Stimulated activated CD4-positive, alpha-beta T cell treated with anti-CD3 and anti-CD28 coated beads, TNF-alpha, amount 100 ng/mL, for 24 hours (primary cell): ENCODE data around the gene DGKB.
"Not testable (repeated sequence)": the region's sequence is repeated elsewhere in the genome, so short reads cannot be mapped to it uniquely, and the experiment has no call there.

Experiments
- DNase-seq, 3 experiments: peaks; one replicate each; pipeline ENCODE4 v3.0.0-alpha.2; 2020; ENCODE audit warnings: low read depth in 3 of 3

DGKB gene

DNA sequence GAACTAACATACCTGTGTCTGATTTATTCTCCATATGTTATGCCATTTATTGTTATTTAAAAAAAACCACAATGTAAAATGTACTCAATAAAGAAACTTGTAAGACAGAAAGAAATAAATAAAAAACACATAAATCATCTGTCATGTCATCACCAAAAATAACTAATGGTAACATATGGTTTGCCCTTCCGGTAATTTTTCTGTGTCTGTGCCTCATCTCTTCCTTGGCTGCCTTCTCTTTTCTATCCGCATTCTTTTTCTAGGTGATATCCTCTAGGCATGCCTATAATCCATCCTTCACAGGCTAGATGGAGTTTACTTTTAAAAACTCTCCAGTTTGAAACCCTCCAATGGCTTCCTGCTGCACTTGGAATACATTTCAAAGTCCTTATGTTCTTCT lies 609.1 kb downstream of the DGKB start:
- DNase-seq: no peak

DNA sequence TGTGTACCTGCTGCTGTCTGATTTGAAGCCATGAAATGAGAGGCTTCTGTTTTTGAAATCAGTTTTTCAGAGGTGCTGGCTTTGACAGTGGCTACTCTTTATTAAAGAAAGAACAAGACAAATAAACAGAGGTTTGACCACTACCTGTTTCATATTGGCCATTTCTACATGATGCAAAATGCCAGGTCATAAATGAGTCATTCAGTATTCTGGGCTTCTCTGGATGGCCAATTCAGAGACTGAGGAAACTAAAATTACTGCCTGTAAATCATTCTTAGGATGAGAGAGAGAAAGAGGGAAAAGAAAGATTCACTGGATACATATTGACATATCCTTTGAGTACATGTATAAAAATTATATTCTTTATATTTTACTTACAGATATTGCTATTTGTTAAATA lies 609.8 kb downstream of the DGKB start:
- no peak for DNase-seq

DNA sequence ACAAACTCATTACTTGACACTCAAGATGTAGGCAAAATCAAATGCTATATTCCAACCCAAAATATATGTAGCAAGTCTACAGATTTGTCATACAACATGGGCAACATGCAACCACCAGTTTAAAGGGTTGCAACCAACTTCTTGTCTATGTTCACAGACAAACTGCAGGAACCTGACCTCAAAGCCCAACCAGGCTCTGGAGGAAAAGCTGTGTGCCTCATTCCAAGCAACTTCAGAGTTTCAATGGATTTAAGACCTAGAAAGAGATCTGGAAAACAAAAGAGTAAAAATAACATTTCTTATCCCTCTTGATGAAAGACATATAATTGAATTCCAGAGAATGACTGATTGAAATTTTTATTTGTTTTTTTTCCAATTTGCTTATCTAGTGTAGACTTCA lies 612.6 kb downstream of the DGKB start:
- DNase-seq: no peak

DNA sequence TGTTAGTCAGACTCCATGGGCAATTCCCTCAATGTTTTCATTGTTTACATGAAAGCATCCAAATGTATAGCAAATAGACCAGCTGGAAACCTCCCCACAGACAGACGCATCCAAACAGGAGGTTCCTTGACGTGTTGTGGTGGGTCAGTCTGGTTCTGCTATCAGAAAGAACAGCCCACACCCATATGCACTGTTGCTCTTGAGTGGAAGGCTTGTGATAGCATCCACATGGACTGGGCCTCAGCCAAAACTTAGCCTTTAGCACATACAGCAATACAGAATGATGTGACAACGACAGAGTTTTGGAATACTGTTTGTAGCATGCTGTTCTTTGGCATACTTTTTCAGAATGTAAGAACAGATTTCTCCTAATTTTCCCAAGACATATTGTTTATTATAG lies 613.9 kb downstream of the DGKB start:
- no peak for DNase-seq

DNA sequence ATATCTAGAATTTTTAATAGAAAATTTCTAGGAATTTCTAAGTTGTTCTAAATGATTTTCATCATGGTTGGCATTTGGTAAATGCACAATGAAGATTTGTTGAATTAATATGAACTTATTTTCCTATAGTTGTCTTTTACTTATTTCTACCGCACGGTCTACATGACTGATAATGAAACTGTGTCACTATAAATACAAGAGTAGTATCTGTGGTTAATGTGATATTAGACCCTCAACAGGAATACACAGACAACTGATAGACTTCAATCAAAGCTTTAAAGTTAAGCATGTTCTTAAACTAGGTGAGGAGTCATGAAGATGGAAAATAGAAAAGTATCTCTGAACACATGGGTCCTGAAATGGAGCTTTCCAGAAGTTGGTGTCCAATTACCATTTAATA lies 615.2 kb downstream of the DGKB start:
- DNase-seq: no peak

DNA sequence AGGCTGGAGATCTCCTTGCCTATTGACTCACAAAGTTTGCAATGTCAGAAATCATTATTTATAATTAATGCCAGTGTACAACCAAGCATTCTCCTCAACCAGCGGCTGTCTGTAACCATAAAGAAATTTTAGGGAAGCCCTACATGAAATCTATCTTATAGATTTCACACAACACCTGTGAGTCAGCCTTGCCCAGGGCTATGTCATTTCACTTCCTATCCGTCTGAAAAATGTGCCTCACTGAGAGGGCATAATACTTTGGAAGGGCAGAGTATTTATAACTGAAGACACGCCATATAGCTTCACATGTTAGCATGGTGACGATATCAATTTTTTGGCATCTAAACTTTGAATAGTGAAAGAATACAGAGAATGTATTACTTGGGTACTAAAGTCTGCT lies 616.5 kb downstream of the DGKB start:
- DNase-seq: no peak

DNA sequence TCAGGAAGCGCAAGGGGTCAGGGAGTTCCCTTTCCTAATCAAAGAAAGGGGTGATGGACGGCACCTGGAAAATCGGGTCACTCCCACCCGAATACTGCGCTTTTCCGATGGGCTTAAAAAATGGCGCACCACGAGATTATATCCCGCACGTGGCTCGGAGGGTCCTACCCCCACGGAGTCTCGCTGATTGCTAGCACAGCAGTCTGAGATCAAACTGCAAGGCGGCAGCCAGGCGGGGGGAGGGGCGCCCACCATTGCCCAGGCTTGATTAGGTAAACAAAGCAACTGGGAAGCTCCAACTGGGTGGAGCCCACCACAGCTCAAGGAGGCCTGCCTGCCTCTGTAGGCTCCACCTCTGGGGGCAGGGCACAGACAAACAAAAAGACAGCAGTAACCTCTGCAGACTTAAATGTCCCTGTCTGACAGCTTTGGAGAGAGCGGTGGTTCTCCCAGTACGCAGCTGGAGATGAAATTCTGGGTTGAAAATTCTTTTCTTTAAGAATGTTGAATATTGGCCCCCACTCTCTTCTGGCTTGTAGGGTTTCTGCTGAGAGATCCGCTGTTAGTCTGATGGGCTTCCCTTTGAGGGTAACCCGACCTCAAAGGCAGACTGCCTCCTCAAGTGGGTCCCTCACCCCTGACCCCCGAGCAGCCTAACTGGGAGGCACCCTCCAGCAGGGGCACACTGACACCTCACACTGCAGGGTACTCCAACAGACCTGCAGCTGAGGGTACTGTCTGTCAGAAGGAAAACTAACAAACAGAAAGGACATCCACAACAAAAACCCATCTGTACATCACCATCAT lies 623.3 kb downstream of the DGKB start:
- DNase-seq: not testable (repeated sequence)

DNA sequence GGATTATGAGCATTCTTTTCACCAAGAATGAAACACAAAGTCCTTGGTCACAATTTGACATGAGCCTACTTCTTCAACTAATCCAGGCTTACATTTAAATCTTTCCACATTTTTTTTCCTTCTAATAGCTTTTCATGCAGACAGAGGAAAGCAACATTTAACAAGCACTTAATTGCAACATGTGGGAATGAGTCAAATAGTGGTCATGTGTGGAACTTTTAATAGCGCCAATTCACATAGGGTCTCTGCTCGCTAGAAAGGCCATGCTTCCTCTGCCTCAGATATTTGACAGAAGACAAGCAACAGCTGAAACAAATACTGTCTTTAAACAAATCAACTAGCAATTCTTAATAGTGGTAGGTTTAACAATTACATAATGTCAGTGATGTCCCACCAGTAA lies 627.2 kb downstream of the DGKB start:
- DNase-seq: no peak

DNA sequence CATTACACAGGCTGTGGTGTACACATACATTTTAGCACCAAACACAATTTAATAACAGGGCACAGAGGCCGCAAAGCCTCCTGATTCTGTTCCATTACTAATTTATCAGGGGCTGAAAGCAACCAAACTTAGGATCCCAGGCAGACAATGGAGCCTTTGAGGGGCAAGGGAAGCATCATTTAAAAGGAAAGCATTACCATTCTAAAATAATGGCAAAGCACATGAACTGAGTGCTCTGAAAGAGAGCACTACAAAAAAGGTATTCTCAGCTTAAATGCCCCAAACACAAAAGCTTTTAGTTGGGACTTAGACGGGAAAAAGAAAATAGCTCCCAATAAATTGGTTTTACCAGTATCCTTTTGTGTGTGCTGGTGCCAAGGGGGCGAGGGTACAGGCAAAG lies 631.1 kb downstream of the DGKB start:
- DNase-seq: no peak

DNA sequence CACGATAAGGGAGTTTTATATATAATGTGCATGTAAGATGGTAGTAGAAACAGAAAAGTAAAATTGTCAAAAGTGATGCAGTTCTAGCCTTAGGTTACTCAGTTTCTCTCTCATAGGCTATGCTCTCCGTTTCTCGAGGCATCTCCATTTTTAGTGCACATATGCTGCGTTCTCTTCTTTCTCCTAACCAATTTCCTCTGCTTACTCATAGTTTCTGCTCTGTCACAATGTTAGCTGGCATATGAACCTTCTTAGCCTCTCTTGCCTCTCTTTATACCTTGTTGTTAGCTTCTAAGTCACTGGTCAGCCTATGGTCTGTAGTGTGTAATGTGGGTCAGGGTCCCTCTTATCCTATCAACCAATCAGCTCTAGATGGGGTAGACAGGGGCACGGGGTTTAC lies 632.5 kb downstream of the DGKB start:
- DNase-seq: no peak

DNA sequence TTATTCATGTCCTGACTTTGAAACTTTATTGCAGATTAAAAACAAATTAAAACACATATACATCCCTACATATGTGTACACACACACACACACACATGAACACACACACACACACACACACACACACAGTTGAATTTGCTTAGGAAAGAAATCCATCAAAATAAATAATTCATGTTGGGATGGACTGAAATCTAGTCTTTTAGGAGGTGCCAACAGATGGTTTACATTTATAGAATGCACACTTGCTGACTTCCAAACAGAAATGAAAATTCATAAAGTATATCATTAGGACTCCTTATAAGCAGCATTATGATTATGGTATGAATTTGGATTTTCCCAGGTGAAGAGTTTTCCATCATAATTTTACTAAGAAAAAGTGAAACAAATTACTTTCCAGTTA lies 642.5 kb downstream of the DGKB start:
- DNase-seq: no peak

DNA sequence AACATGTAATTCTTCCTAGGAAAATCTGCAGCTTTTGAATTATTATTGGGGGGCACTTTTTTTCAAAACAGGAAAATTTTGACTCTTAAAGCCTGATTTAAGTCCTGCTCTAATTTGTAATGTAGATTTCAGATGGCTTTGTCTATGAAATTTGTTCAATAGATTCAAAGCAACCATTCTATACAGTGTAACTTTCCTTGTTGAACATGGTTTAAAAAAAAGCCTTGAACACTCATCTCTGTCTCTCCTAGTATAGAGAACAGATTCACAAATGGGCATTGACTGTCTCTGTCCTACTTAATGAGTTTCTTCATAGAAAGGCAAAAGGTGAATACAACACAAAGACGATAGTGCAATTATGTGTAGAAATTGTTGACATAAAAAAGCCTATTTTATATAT lies 643.7 kb downstream of the DGKB start:
- no peak for DNase-seq

DNA sequence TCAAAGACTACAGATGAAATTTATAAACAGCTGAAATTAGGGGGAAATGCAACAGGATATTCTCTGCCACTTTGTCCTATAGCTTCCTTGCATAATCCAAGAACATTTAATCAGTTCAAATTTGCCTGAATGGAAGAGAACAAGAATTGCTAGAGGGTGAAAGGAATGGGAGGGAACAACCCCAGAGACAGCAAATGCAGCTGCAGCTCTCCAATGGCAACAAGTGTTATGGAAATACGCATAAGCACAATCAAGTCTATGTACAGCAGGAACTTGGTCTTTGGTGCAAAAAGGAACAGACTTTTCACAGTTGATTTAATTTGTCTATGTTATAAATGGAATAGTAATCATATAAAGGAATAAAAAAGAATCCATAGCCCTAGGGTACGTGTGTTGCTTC lies 644.1 kb downstream of the DGKB start:
- no peak for DNase-seq

DNA sequence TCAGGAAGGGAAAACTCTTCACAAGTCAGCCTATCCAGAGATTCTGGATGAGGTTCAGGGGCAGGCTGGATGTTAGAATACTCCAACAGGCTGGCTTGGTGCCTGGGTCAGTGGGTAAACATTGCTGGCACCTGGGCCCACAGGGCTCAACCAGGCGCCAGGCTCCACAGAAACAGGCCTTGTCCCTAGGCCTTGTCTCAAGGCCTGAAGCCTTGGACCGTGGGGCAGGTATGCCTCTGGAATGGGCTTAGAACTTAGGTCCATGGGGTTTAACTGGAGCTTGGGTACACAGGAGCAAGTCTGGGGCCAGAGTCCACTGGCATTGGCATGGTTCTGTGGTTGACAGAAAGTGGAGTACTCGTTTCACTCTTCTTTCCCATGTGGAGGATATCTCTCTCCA lies 650.1 kb downstream of the DGKB start:
- DNase-seq: no peak

DNA sequence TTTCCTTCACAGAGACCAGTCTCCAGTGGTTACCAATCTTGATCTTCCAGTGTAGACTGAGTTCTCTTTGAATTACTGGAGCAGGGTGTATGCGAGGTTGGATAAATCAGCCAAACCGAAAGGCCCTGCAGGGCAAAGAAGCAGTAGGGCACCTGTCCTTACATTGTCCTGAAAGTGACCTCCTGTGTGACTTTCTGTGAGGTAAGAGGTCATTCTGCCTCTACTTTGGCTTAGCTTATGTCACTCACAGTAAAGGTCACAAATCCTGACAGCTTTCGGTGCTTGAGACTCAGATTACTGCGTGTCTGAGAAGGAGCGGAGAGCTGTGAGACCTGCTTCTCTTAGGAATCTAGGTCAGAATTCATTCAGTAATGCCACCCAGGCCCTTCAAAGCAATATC lies 660.4 kb downstream of the DGKB start:
- DNase-seq: no peak

DNA sequence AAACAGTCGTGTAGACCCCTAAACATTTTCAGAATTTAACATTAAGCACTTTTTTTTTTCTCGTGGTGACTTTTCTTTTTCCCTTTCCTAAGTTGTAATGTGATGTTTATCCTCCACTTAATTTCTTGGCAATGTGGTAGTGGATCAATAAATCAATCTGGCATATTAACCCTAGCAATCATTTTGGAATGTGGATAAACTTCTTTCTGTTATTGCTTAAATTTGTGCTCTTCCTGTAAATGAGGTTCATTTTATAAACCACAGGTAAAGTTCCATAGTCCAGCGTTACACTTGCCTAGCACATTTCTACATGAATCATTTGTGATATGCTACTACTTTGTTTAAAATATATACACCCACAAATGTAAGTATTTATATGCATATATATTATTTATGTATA lies 665.7 kb downstream of the DGKB start:
- DNase-seq: no peak

DNA sequence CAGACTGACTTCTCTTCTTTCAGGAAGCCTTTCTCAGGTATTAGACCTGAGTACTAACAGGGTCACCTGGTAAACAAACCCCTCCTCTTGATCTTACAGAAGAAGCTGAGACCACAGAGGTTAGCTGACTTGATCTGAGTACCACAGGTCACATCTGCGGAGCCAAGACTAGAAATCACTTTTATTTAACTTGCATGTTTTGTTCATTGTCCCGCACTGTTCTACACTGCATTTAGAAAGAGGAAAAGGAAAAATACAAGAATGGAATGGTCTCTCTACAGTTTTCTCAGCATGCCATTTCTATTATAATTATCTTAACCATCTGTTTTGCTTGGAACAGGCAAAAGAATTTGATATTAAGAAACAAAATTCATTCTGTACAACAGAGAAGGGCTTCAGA lies 667.5 kb downstream of the DGKB start:
- no peak for DNase-seq

DNA sequence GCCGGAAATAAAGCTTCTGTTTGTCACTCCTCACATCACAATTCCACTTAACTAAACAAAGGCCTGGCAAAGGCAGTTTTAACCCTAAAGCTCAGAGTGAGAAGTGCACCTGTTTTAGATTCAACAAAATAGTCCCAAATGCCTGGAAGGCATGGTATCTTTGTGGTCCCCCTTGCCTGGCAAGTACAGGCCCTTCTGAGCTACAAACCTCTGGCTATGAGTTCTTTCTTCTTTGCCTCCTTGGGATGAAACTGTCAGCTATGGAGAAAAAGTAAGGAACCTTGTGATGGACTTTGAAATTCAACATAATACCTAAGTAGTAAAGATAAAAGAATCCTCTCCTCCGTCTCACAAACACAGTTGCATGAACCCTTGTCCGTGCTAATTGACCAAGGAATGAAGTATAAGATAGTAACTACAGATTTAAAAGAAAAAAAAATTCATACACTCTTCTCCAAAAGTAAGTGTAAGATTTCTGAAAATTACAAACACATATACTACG lies 668.6 kb downstream of the DGKB start:
- no peak for DNase-seq

DNA sequence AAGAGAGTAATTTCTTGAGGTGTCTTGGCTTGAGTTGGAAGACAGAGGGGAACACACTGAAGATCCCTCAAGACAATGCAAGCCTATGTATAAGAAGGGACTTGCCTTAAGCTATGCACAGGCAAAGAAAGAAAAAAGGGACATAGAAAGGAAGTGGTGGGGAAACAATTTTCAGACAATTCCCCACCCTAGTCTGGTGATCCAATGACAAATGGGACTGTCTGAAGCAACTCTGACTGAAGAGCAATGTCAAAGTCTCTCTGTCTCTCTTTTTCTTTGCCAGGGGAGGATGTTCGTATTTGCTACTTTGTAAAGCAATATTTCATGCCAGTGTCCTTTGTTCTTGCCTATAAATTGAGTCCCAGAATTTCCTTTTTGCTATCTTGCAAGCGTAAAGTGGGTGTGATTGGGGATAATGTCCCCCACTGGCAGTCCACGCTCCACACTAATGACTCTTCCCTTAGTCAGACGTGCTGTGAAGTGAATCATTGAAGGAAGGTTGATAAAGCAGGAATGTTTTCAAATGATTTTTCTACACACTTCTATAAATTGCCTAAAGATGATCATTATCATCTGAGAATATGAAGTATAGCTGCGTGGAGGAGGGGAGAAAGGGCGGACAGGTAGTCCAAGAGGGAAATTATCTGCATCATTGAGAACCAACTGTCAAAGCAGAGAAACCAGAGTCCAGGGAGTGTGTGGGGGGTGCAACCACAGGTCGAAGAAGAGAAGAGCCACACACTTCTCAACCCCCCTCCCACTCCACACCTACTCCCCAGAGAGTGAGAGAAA lies 669.3 kb downstream of the DGKB start:
- DNase-seq: no peak

DNA sequence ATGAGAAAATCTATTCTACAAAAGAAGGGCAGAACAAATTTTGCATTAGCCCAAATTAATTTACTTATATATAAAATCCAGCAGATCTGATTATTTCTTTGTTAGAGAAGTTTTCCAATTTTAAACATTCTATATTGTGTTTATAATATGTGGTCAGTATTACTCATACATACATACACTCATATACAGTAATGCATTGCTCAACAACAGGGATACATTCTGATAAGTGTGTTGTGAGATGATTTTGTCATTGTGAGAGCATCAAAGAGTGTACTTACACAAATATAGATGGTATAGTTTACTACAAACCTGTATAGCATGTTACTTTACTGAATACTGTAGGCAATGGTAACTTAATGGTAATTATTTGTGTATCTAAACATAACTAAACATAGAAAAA lies 673.5 kb downstream of the DGKB start:
- no peak for DNase-seq

DNA sequence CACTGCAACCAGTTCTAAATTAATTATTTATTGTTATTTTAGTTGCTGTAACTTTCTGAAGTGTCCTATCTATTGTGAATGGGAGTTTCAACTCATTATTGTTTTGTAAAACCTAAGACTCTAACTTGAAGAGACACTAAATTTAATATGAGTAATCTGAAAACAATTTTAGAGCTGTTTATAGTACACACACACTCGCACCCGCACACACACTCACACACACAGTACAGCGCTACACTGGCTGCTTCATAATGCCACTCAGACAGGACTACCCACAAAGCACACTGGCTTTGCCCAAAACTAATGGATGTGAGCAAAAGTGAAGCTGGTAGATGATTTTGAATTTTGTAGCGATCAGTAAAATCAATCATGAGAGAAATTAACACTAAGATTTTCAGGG lies 674.2 kb downstream of the DGKB start:
- no peak for DNase-seq

DNA sequence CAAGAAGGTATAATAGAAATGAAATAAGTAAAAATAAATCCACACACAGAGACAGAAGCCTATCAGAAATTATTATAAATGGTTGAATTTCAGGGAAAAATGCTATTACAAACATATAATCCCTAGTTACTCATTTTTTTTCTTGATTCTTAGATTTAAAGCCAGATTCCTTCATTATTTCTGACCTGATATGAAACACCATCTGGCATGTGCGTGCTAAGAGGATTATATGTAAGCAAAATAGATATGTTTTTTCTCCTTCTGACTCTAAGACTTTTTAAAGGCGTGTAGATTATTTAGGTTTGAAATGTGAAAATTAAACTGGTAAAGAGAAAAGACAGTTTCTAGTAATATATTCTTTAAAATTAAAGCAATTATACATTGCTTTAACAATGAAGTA lies 676.4 kb downstream of the DGKB start:
- no peak for DNase-seq

DNA sequence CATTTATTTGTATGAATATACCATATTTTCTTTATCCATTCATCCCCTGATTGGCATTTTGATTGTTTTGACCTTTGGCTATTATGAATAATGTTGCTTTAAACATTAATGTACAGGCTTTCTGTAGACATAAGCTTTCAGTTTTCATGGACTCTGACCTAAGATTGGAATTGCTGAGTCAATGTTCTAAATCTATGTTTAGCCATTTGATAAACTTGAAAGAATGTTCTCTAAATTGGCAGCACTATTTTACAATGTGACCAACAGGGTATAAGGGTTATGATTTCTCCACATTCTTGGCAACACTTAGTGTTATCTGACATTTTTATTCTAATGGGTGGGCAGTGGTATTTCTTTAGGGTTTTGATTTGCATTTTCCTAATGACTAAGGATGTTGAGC lies 683.4 kb downstream of the DGKB start:
- DNase-seq: no peak
